ENCODE data around the gene CORO1C.

The CORO1C gene

GRCh38 chr12:108697905-108698304, 33.4 kb downstream of the CORO1C start:
- no peak overlapping the region for H3K27ac ChIP-seq (ENCODE audit: insufficient read depth, low read depth, low read length, poor library complexity, severe bottlenecking)
- 78 to 87% methylated on average over 1 of the region's 1 CpG for WGBS, 2 experiments
- no peaks in the 10 kb centered on the region for H3K27me3 ChIP-seq (ENCODE audit: control insufficient read depth, insufficient read depth, low read length, poor library complexity, severe bottlenecking)
- H3K4me1 ChIP-seq (ENCODE audit: control insufficient read depth, insufficient read depth, low read length) = peaks cover 23% of the 10 kb centered on the region
- no peaks in the 10 kb centered on the region for H3K9me3 ChIP-seq (ENCODE audit: control insufficient read depth, low read length)
- H3K4me3 ChIP-seq (ENCODE audit: insufficient read depth, low read depth, low read length) = no peak overlapping the region
- peaks cover 15% of the 10 kb centered on the region for H3K36me3 ChIP-seq (ENCODE audit: control insufficient read depth, insufficient read depth, low read length)

- Histone ChIP-seq H3K9me3 (ENCODE audit: control insufficient read depth, low read length) (no peaks in the 10 kb centered on the region), H3K4me1 (ENCODE audit: control insufficient read depth, insufficient read depth, low read length) (peaks cover 23% of the 10 kb centered on the region), H3K4me3 (ENCODE audit: insufficient read depth, low read depth, low read length) (no peak overlapping the region), H3K27ac (ENCODE audit: insufficient read depth, low read depth, low read length, poor library complexity, severe bottlenecking) (no peak overlapping the region), H3K36me3 (ENCODE audit: control insufficient read depth, insufficient read depth, low read length) (peaks cover 15% of the 10 kb centered on the region), H3K27me3 (ENCODE audit: control insufficient read depth, insufficient read depth, low read length, poor library complexity, severe bottlenecking) (no peaks in the 10 kb centered on the region)
- 89 to 97% methylated on average over 2 of the region's 2 CpGs for WGBS, 2 experiments
These were observed 34.4 kb downstream of the CORO1C start for GRCh38 chr12:108696996-108697290.

DNA sequence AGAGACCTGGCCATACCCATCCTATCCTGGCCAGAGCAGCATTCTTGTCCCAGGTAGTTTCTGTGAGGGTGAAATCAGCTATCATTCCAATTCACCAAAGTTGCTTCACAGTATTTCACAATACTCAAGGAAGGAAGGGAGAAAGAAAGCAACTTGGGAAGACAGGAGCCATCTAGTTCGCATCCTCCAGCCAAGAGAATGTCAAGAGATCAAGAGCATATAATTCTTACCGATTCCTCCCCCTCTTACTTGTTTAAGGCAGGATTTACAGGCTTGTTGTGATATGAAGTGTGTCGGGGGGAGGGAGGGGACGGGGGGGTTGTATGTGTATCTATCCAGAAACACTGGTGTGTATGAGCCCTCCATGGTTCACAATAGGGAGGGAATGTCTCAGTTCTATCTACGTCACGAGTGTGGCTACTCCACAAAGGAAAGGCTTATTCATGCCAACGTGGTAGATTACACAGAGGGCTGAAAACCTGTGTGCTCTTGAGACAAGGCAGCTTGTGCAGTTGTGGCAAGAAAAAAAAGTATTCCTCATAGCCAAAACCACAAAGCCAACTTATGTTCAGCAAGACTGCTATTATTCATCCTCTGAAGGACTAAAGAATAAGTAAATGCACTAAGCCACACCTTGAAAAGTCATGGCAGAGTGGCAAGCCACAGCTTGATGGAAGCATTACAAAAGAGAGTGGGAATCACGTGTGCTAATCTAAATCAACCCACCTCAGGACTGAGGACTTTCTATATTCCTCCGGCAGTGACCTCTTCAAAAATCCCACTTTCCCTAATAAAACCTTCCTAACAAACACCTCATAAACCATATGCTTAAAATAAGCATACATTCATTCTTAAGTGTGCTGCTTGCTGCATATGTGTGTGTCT, 35.0 kb downstream of the CORO1C start:
- H3K4me3 ChIP-seq (ENCODE audit: insufficient read depth, low read depth, low read length) = no peak overlapping the region
- WGBS, 2 experiments = 88 to 92% methylated on average over 9 of the region's 9 CpGs
- peaks cover 19% of the 10 kb centered on the region for H3K4me1 ChIP-seq (ENCODE audit: control insufficient read depth, insufficient read depth, low read length)
- H3K9me3 ChIP-seq (ENCODE audit: control insufficient read depth, low read length) = no peaks in the 10 kb centered on the region
- H3K36me3 ChIP-seq (ENCODE audit: control insufficient read depth, insufficient read depth, low read length) = peaks cover 15% of the 10 kb centered on the region
- H3K27ac ChIP-seq (ENCODE audit: insufficient read depth, low read depth, low read length, poor library complexity, severe bottlenecking) = no peak overlapping the region
- H3K27me3 ChIP-seq (ENCODE audit: control insufficient read depth, insufficient read depth, low read length, poor library complexity, severe bottlenecking) = no peaks in the 10 kb centered on the region

DNA sequence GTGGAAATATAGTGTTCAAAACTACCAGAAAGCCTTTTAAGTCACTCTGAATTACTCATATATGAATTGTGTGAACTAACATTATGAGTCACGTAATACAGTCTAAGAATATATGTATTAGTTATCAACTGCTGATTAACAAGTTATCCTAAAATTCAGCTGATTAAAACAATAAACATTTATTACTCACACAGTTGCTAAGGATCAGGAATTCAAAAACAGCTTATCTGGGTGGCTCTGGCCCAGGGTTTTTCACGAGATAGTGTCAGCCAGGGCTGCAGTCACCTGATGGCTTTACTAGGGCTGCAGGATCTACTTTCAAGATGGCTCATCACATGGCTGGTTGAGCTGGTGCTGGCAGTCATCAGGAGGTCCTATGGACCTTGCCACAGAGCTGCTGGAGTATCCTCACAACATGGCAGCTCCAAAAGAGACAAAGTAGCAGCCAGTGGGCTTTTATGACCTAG, 36.5 kb downstream of the CORO1C start:
- Histone ChIP-seq H3K4me1 (ENCODE audit: control insufficient read depth, insufficient read depth, low read length) (peaks cover 26% of the 10 kb centered on the region), H3K4me3 (ENCODE audit: insufficient read depth, low read depth, low read length) (no peak overlapping the region), H3K27me3 (ENCODE audit: control insufficient read depth, insufficient read depth, low read length, poor library complexity, severe bottlenecking) (no peaks in the 10 kb centered on the region), H3K27ac (ENCODE audit: insufficient read depth, low read depth, low read length, poor library complexity, severe bottlenecking) (no peak overlapping the region), H3K36me3 (ENCODE audit: control insufficient read depth, insufficient read depth, low read length) (peaks cover 14% of the 10 kb centered on the region), H3K9me3 (ENCODE audit: control insufficient read depth, low read length) (no peaks in the 10 kb centered on the region)
- 96 to 98% methylated on average over 1 to 2 of the region's 2 CpGs for WGBS, 2 experiments

DNA sequence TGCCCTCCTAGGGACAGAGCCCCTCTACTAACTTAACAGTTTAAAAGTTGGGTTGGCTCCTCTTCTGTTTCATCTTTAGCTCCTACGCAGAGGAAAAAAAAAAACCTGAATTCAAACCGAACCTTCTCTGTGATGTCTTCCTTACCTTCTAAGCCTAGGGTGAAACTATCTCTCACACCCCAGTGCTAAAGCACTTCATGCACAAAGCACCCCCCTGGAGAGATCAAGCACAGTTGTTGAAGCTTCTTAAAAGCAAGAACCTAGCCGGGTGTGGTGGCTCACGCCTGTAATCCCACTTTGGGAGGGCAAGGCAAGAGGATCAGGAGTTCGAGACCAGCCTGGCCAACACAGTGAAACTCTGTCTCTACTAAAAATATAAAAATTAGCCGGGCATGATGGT, 37.6 kb downstream of the CORO1C start:
- peaks cover 6% of the 10 kb centered on the region for H3K36me3 ChIP-seq (ENCODE audit: control insufficient read depth, insufficient read depth, low read length)
- 86 to 88% methylated on average over 6 of the region's 6 CpGs for WGBS, 2 experiments
- no peak overlapping the region for H3K27ac ChIP-seq (ENCODE audit: insufficient read depth, low read depth, low read length, poor library complexity, severe bottlenecking)

GRCh38 chr12:108693186-108693730, 38.1 kb downstream of the CORO1C start:
- H3K9me3 ChIP-seq (ENCODE audit: control insufficient read depth, low read length) = no peaks in the 10 kb centered on the region
- H3K4me1 ChIP-seq (ENCODE audit: control insufficient read depth, insufficient read depth, low read length) = peaks cover 33% of the 10 kb centered on the region
- H3K4me3 ChIP-seq (ENCODE audit: insufficient read depth, low read depth, low read length) = no peak overlapping the region
- no peak overlapping the region for H3K27ac ChIP-seq (ENCODE audit: insufficient read depth, low read depth, low read length, poor library complexity, severe bottlenecking)
- peaks cover 6% of the 10 kb centered on the region for H3K36me3 ChIP-seq (ENCODE audit: control insufficient read depth, insufficient read depth, low read length)
- no peaks in the 10 kb centered on the region for H3K27me3 ChIP-seq (ENCODE audit: control insufficient read depth, insufficient read depth, low read length, poor library complexity, severe bottlenecking)
- WGBS, 2 experiments = 93 to 95% methylated on average over 6 of the region's 6 CpGs

More for the DNA sequence above, 37.6 kb downstream of the CORO1C start:
- peaks cover 33% of the 10 kb centered on the region for H3K4me1 ChIP-seq (ENCODE audit: control insufficient read depth, insufficient read depth, low read length)
- H3K27me3 ChIP-seq (ENCODE audit: control insufficient read depth, insufficient read depth, low read length, poor library complexity, severe bottlenecking) = no peaks in the 10 kb centered on the region
- no peak overlapping the region for H3K4me3 ChIP-seq (ENCODE audit: insufficient read depth, low read depth, low read length)
- H3K9me3 ChIP-seq (ENCODE audit: control insufficient read depth, low read length) = no peaks in the 10 kb centered on the region

DNA sequence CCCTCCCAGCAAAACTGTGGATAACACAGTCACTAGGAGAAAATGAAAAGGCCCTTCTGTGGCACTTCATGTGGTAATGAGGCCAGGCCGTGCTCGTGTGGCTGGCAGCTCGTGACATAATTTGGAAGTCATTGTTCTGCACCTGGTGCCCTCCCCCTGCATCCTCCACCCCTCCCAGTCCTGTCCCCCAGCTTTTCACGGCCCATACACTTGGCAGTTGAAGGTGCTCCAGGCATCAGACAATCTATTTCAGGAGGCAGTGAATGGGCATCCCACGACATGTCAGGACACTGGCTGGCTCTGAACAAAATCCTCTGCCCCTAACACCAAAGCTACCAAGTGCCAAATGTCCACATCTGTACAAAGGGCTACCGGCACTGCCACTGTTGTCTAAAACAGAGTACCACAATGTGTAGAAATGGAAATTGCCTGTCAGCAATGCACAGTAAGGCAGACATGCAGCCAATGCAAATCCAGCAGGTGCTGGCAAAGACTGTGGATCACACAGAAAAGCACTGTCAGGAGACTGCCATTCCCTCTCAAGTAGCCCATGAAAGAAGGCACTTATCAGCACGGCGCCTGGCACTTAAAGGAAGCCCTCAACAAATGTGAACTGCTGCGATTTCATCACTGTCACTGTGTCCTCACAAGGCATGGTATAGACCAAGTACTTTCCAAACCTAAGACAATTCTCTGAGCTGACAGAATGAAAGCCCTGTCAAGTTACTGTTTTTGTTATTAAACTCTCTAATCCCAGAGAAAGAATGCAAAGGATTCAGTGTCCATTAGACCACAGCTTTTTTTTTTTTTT, 39.1 kb downstream of the CORO1C start:
- no peaks in the 10 kb centered on the region for H3K27me3 ChIP-seq (ENCODE audit: control insufficient read depth, insufficient read depth, low read length, poor library complexity, severe bottlenecking)
- H3K27ac ChIP-seq (ENCODE audit: insufficient read depth, low read depth, low read length, poor library complexity, severe bottlenecking) = peak overlapping the region; percentile 93
- H3K9me3 ChIP-seq (ENCODE audit: control insufficient read depth, low read length) = no peaks in the 10 kb centered on the region
- WGBS, 2 experiments = 56% methylated on average over 9 of the region's 9 CpGs
- H3K4me1 ChIP-seq (ENCODE audit: control insufficient read depth, insufficient read depth, low read length) = peaks cover 33% of the 10 kb centered on the region
- peaks cover 6% of the 10 kb centered on the region for H3K36me3 ChIP-seq (ENCODE audit: control insufficient read depth, insufficient read depth, low read length)
- no peak overlapping the region for H3K4me3 ChIP-seq (ENCODE audit: insufficient read depth, low read depth, low read length)

DNA sequence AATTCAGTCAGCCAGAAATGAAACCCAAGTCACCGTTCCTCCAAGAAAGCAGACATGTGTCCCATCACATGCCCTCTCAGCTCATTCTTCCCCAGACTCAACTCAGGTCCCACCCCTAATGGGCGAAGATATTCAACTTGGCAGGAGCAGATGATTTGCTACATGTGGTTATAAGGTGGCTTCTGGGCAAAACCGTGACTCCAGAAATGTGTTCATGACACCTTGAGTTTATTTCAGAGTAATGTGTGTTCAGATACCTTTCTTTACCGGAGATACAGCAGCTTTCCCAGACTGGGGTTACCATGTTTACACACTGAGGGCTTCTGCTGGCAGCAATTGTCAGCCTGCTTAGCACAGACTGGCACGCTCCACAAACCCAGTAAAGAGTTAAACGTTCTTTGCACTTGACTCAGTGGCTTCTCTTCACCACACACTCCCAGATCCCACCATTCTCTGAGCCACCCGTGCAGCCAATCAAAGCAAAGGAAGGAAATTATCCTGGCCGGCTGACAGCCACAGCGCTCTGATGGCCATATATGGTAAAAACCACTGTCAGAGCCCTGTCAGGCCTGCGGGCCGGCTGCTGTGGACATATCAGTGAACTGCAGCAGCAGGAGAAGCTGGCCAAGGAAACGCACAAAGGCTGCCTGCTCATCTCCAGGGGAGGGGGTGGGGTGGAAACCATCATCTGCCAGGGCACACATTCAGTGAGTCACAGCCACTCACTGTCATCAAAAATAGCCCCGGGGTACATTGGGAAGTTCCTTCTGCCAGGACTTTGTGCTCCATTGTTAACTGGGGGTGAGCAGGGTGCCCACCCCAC, 39.9 kb downstream of the CORO1C start:
- 34 to 35% methylated on average over 13 of the region's 13 CpGs for WGBS, 2 experiments
- no peak overlapping the region for H3K4me3 ChIP-seq (ENCODE audit: insufficient read depth, low read depth, low read length)
- peaks cover 33% of the 10 kb centered on the region for H3K4me1 ChIP-seq (ENCODE audit: control insufficient read depth, insufficient read depth, low read length)
- peak overlapping the region; percentile 93 for H3K27ac ChIP-seq (ENCODE audit: insufficient read depth, low read depth, low read length, poor library complexity, severe bottlenecking)
- H3K9me3 ChIP-seq (ENCODE audit: control insufficient read depth, low read length) = no peaks in the 10 kb centered on the region
- H3K27me3 ChIP-seq (ENCODE audit: control insufficient read depth, insufficient read depth, low read length, poor library complexity, severe bottlenecking) = no peaks in the 10 kb centered on the region
- H3K36me3 ChIP-seq (ENCODE audit: control insufficient read depth, insufficient read depth, low read length) = peaks cover 6% of the 10 kb centered on the region

DNA sequence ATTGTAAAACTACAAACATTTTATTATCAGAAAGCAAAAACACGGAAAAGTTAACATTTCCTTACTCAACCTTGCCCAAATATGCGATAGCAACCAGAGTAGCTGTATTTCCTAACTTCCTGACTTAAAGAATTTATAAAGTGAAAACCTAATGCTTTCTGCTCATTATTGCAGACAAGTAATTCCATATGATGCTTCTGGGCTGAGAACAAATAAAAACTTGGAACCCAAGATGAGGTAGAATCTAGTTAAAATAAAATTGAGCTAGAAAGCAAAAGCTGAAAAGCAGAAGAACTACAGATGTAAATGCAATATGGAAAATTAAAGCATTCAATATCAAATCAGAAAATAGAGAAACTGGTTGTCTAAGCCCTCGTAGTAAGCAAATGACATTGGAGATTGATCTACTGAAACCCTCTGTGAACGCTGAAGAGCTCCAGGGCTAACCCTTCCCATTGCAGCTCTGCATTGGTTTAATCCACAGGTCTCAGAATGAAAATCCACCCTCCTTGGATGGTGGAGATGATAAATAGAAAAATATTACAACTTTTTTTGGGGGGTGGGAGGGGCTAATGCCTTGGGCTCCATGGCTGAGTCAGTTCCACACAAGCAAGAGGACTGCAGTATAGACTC, 40.7 kb downstream of the CORO1C start:
- H3K27me3 ChIP-seq (ENCODE audit: control insufficient read depth, insufficient read depth, low read length, poor library complexity, severe bottlenecking) = no peaks in the 10 kb centered on the region
- WGBS, 2 experiments = 81 to 99% methylated on average over 4 of the region's 4 CpGs
- peaks cover 33% of the 10 kb centered on the region for H3K4me1 ChIP-seq (ENCODE audit: control insufficient read depth, insufficient read depth, low read length)
- H3K9me3 ChIP-seq (ENCODE audit: control insufficient read depth, low read length) = no peaks in the 10 kb centered on the region
- H3K36me3 ChIP-seq (ENCODE audit: control insufficient read depth, insufficient read depth, low read length) = peaks cover 6% of the 10 kb centered on the region
- H3K27ac ChIP-seq (ENCODE audit: insufficient read depth, low read depth, low read length, poor library complexity, severe bottlenecking) = peak overlapping the region; percentile 73
- no peak overlapping the region for H3K4me3 ChIP-seq (ENCODE audit: insufficient read depth, low read depth, low read length)

Measured in ectodermal cell (in vitro differentiated cells).